H1 (cell line): ENCODE measurements around the gene SPATS1. TPM values are rescaled to one million over a fixed set of nuclear protein-coding genes. Genes with fewer than 3 reads are reported as not detected.

Experiments
- MAFK ChIP-seq: IDR thresholded peaks from 2 replicates; pipeline ENCODE4 v1.6.1; 2012; ENCODE audit warnings: low read depth, mild to moderate bottlenecking, improper control_type of control experiment, low read length
- POLR2A ChIP-seq, 2 experiments: IDR thresholded peaks; 1 replicate in 1 of 2; 2 replicates in 1 of 2; pipeline ENCODE4 v1.6.1; 2011; ENCODE audit warnings: low read depth in 2 of 2, low read length in 2 of 2, mild to moderate bottlenecking in 2 of 2; ENCODE audit errors: control extremely low read depth in 1 of 2
- SIRT6 ChIP-seq: IDR thresholded peaks from one replicate; pipeline ENCODE4 v1.7.1; 2012; ENCODE audit warnings: low read length, inconsistent platforms
- SIX5 ChIP-seq: IDR thresholded peaks from 2 replicates; pipeline ENCODE4 v1.6.1; 2011; ENCODE audit warnings: mild to moderate bottlenecking, low read depth, low read length
- SUZ12 ChIP-seq: fragments of 200-600 bp; sonication (generic); IDR thresholded peaks from 2 replicates; pipeline ENCODE4 v1.6.1; 2012; ENCODE audit warnings: mild to moderate bottlenecking, inconsistent platforms, low read length, moderate library complexity, mixed read lengths
- polyA plus RNA-seq, 7 experiments: library from polyadenylated mRNA; depleted of rRNA in 3 of 7; stranded (reverse) in 5 of 7; unstranded in 2 of 7; fragments of >200 nt in 5 of 7; fragments of 200-250 nt in 2 of 7; gene quantifications; 1 replicate in 5 of 7; 2 replicates in 1 of 7; 4 replicates in 1 of 7; pipeline versions ENCODE4 v1.2.1 to v1.2.3, GENCODE V29; 2011 to 2013; ENCODE audit warnings: missing spikeins in 2 of 7, mixed read lengths in 2 of 7
- total RNA-seq: library from RNA; stranded (reverse); fragmentation: NEBNext Ultra II Directional; extraction: Animal tissue kit (Norgen Biotek cat#: 25700); gene quantifications from 2 replicates; pipeline ENCODE4 v1.2.1, GENCODE V29; 2021

SPATS1 gene
- total and polyA plus RNA-seq, 2 of the 8 experiments (the other 6 are each of a cell fraction or from before 2014, with no cell fraction given), result not detected

GRCh38 chr6:44301106-44301505 is 41.3 kb upstream of the SPATS1 start (continued):
- TF ChIP-seq SUZ12, result no peak
- no peak for TF ChIP-seq SIX5
- no peak for TF ChIP-seq POLR2A (IDR thresholded peaks at IDR 0.05; ENCODE audit: control extremely low read depth in 1 of 2, low read depth in 2 of 2, low read length in 2 of 2)
- no peak for TF ChIP-seq MAFK
- TF ChIP-seq SIRT6, result no peak
- TF ChIP-seq, all 59 proteins: peak for 0
